Upper lobe of right lung (tissue), 1 donor: Measurements from ENCODE around the gene PSRC1. TPM values are rescaled to one million over a fixed set of nuclear protein-coding genes. Genes with fewer than 3 reads are reported as not detected.

ENCODE experiments used
- ATAC-seq: fragments of 200-7000 bp; cut with Tn5 transposase; one replicate; pipeline ENCODE4 v1.9.1; 2020; ENCODE audit warnings: mild to moderate bottlenecking, moderate library complexity
- DNase-seq: peaks from one replicate; pipeline ENCODE4 v3.0.0-alpha.2; 2020
- H3K27ac ChIP-seq: fragments of 200-600 bp; one replicate; pipeline ENCODE4 v1.8.0; 2022
- H3K27me3 ChIP-seq: fragments of 200-600 bp; one replicate; pipeline ENCODE4 v1.8.0; 2022; ENCODE audit warnings: mild to moderate bottlenecking
- H3K36me3 ChIP-seq: fragments of 200-600 bp; one replicate; pipeline ENCODE4 v1.8.0; 2022
- H3K4me1 ChIP-seq: fragments of 200-600 bp; one replicate; pipeline ENCODE4 v1.8.0; 2022
- H3K4me3 ChIP-seq: fragments of 200-600 bp; one replicate; pipeline ENCODE4 v1.8.0; 2022; ENCODE audit warnings: mild to moderate bottlenecking
- H3K9me3 ChIP-seq: fragments of 200-600 bp; one replicate; pipeline ENCODE4 v1.8.0; 2022
- intact Hi-C: fragments of 100-400 bp; cut with DNase I; formaldehyde crosslinking; loops from one replicate; pipeline ENCODE4 v1.11.0; 2022
- total RNA-seq: library from RNA; stranded (reverse); fragmentation: NEBNext Ultra II Directional; extraction: Animal tissue kit (Norgen Biotek cat#: 25700); gene quantifications from one replicate; pipeline ENCODE4 v1.2.1, GENCODE V29; 2021
- TF ChIP-seq, protein P1 (sequence below): fragments of 200-600 bp; IDR thresholded peaks from one replicate; pipeline ENCODE4 v1.8.0; 2022; ENCODE audit warnings: antibody characterized with exemption
- donor health status: DM: no; HTN: yes; CAD: no; lungs with severe emphysema.

Gene PSRC1
- total RNA-seq, 1 donor from 2014 or later = 2.9 TPM

DNA sequence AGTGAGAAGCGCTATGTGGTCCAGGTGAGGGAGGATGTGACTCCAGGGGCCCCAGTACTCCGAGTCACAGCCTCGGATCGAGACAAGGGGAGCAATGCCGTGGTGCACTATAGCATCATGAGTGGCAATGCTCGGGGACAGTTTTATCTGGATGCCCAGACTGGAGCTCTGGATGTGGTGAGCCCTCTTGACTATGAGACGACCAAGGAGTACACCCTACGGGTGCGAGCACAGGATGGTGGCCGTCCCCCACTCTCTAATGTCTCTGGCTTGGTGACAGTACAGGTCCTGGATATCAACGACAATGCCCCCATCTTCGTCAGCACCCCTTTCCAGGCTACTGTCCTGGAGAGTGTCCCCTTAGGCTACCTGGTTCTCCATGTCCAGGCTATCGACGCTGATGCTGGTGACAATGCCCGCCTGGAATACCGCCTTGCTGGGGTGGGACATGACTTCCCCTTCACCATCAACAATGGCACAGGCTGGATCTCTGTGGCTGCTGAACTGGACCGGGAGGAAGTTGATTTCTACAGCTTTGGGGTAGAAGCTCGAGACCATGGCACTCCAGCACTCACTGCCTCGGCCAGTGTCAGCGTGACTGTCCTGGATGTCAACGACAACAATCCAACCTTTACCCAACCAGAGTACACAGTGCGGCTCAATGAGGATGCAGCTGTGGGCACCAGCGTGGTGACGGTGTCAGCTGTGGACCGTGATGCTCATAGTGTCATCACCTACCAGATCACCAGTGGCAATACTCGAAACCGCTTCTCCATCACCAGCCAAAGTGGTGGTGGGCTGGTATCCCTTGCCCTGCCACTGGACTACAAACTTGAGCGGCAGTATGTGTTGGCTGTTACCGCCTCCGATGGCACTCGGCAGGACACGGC is 31.4 kb downstream of the PSRC1 start:
- intact Hi-C loops = no loop called here
- H3K9me3 ChIP-seq = no peaks in the 10 kb centered on the region
- H3K36me3 ChIP-seq = no peaks in the 10 kb centered on the region
- ATAC-seq = no peak
- H3K27ac ChIP-seq = no peak overlapping the region
- TF ChIP-seq, protein P1, sequence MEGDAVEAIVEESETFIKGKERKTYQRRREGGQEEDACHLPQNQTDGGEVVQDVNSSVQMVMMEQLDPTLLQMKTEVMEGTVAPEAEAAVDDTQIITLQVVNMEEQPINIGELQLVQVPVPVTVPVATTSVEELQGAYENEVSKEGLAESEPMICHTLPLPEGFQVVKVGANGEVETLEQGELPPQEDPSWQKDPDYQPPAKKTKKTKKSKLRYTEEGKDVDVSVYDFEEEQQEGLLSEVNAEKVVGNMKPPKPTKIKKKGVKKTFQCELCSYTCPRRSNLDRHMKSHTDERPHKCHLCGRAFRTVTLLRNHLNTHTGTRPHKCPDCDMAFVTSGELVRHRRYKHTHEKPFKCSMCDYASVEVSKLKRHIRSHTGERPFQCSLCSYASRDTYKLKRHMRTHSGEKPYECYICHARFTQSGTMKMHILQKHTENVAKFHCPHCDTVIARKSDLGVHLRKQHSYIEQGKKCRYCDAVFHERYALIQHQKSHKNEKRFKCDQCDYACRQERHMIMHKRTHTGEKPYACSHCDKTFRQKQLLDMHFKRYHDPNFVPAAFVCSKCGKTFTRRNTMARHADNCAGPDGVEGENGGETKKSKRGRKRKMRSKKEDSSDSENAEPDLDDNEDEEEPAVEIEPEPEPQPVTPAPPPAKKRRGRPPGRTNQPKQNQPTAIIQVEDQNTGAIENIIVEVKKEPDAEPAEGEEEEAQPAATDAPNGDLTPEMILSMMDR = no peak
- H3K4me1 ChIP-seq = peaks cover 26% of the 10 kb centered on the region
- H3K4me3 ChIP-seq = no peak overlapping the region
- no peaks in the 10 kb centered on the region for H3K27me3 ChIP-seq
- peak; percentile 39 for DNase-seq

DNA sequence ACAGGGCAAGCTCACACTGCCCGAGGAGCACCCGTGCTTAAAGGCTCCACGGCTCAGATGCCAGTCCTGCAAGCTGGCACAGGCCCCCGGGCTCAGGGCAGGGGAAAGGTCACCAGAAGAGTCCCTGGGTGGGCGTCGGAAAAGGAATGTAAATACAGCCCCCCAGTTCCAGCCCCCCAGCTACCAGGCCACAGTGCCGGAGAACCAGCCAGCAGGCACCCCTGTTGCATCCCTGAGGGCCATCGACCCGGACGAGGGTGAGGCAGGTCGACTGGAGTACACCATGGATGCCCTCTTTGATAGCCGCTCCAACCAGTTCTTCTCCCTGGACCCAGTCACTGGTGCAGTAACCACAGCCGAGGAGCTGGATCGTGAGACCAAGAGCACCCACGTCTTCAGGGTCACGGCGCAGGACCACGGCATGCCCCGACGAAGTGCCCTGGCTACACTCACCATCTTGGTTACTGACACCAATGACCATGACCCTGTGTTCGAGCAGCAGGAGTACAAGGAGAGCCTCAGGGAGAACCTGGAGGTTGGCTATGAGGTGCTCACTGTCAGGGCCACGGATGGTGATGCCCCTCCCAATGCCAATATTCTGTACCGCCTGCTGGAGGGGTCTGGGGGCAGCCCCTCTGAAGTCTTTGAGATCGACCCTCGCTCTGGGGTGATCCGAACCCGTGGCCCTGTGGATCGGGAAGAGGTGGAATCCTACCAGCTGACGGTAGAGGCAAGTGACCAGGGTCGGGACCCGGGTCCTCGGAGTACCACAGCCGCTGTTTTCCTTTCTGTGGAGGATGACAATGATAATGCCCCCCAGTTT is 32.3 kb downstream of the PSRC1 start:
- no peak for ATAC-seq
- H3K4me1 ChIP-seq = peaks cover 26% of the 10 kb centered on the region
- H3K9me3 ChIP-seq = no peaks in the 10 kb centered on the region
- no peaks in the 10 kb centered on the region for H3K36me3 ChIP-seq
- intact Hi-C loops = no loop called here
- H3K27me3 ChIP-seq = no peaks in the 10 kb centered on the region
- peak; percentile 52 for DNase-seq
- H3K27ac ChIP-seq = no peak overlapping the region
- TF ChIP-seq, protein P1 = no peak
- H3K4me3 ChIP-seq = peak overlapping the region; percentile 50

DNA sequence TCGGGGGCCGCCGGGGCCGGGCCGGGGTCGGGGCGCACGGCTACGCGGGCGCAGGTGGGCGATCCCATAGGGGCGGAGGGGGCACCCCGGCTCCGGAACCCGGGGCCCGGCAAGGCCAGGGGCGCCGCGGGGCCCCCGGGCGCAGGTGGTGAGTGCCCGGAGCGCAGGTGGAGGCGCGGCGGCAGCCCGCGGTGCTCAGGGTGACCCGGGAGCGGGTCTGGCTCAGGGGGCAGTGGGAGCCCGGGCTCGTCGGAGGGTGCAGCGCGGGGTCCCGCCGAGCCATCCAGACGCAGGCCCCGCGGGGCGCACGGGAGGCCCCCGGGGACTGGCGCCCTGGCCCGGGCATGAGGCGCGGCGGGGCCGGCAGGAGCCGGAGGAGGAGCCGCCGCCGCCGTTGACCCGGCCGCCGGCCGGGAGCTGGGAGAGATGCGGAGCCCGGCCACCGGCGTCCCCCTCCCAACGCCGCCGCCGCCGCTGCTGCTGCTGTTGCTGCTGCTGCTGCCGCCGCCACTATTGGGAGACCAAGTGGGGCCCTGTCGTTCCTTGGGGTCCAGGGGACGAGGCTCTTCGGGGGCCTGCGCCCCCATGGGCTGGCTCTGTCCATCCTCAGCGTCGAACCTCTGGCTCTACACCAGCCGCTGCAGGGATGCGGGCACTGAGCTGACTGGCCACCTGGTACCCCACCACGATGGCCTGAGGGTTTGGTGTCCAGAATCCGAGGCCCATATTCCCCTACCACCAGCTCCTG is 33.1 kb downstream of the PSRC1 start:
- H3K36me3 ChIP-seq = no peaks in the 10 kb centered on the region
- no peak overlapping the region for H3K27ac ChIP-seq
- no peaks in the 10 kb centered on the region for H3K9me3 ChIP-seq
- peaks cover 23% of the 10 kb centered on the region for H3K4me1 ChIP-seq
- TF ChIP-seq, protein P1 = no peak
- peak overlapping the region; percentile 50 for H3K4me3 ChIP-seq
- intact Hi-C loops = no loop called here
- H3K27me3 ChIP-seq = no peaks in the 10 kb centered on the region
- peak; percentile 17 for ATAC-seq
- DNase-seq = peak; percentile 63

DNA sequence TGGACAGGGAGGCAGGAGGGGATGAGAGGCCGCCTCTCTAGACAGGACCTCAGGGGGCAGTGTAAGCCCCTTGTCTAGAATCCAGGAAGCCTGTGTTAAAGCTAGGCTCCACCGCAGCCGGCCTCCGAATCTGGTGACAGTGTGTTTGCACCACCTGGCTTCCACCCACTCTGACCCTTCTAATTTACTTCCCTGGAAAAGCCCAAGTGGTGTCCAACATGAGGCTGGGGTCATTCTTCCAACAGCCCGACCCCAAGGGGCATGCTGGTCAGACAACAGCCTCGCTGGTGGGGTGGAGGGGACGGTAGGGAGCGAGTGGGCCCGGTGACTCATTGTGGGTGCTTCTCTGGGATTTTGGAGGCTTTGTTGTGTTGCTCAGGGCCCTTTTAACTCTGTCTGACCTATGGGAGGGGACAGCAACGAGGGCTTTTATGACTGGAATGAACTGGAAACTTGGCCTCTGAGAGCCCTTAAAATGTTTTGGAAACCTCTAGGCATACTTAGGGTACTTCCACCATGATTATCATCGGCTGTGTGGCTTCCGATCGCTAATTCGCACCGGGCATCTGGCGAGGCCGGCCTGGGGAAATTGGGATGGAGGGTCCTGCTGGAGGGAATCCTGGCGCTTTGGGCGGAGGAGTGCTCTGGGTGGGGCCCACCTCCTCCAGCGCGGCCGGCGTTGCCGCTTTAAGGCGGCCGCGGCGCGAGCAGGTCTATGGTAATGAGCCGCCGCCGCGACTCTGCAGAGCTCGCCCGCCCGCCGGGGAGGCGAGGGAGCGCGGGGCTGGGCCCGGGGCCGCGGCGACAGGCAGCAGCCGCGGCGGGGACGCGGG is 33.9 kb downstream of the PSRC1 start, which contains the start of gene CELSR2:
CELSR2 (plus strand) TSS at position 743 of the 833 bp plus-strand sequence. CDS start 541 bp downstream, outside the sequence.
- TF ChIP-seq, protein P1 = no peak
- Histone ChIP-seq H3K36me3 (no peaks in the 10 kb centered on the region), H3K27ac (no peak within 1 kb of the TSS), H3K4me3 (peak within 1 kb of the TSS; percentile 50), H3K9me3 (no peaks in the 10 kb centered on the region), H3K4me1 (peaks cover 15% of the 10 kb centered on the region), H3K27me3 (no peaks in the 10 kb centered on the region)
- DNase-seq = peak; percentile 85
- intact Hi-C loops = no loop called here
- peak; percentile 84 for ATAC-seq
